SK-MEL-5 (cell line): ENCODE measurements around the gene ARMC2. TPM values are rescaled to one million over a fixed set of nuclear protein-coding genes. Genes with fewer than 3 reads are reported as not detected.
"Not testable (repeated sequence)": the region's sequence is repeated elsewhere in the genome, so short reads cannot be mapped to it uniquely, and the experiment has no call there.

ENCODE experiments used
- DNase-seq: peaks from one replicate; pipeline ENCODE4 v3.0.0-alpha.2; 2016; ENCODE audit warnings: low read depth, low spot score
- in situ Hi-C: cut with HindIII; loops from 2 replicates; pipeline ENCODE4 v1.10.0; 2016; ENCODE audit warnings: low sequenced_read_pairs, high pct_unique_total_duplicates, low pct_unique_long_range_greater_than_20kb
- total RNA-seq: library from RNA; depleted of rRNA; stranded (reverse); fragments of >200 nt; shearing (Covaris generic); gene quantifications from 2 replicates; pipeline ENCODE4 v1.2.3, GENCODE V29; 2014

ARMC2 gene
- total RNA-seq, 1 experiment from 2014 or later = 2.6 TPM

DNA sequence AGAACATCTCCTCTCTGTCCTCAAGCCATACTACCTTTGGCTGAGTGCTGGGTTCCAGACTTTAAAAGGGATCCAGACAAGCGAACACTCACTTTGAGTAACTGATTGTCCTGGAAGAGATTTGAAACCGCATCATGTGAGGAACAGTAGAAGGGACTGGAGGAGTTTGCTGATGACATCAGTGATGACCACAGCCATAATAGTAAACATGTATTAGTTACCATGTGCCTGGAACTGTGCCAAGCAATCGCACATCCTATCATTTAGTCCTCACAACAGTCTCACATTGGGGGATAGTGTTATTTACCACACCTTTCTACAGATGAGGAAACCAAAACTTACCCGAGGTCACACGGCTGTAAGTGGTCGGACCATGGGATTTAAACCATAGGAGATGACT is 39.8 kb downstream of the ARMC2 start:
- DNase-seq = no peak
- in situ Hi-C loops = no loop called here

DNA sequence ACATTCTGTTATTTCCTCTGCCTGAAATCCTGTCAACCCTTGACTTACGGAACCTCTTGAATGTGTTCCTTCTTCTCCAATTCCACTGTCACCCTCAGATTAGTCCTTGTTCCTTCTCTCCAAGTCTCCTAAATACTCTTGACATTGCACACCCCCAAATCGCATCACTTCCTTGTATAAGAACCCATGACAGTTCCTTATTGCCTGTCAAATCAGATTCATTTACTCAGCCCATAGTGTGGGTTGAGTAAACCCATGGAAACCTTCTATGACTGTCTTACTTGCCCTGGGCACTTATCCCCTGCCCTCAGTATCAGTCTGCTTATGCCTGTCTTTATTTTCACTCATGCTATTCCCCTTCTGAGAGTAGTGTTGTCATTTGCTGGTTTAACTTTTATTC is 40.5 kb downstream of the ARMC2 start:
- in situ Hi-C loops = no loop called here
- DNase-seq = no peak

DNA sequence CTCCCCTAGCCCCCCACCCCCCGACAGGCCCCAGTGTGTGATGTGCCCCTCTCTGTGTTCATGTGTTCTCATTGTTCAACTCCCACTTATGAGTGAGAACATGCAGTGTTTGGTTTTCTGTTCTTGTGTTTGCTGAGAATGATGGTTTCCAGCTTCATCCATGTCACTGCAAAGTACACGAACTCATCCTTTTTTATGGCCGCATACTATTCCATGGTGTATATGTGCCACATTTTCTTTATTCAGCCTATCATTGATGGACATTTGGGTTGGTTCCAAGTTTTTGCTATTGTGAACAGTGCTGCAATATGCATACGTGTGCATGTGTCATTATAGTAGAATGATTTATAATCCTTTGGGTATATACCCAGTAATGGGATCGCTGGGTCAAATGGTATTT is 42.7 kb downstream of the ARMC2 start:
- DNase-seq, in situ Hi-C loops: not testable (repeated sequence)

DNA sequence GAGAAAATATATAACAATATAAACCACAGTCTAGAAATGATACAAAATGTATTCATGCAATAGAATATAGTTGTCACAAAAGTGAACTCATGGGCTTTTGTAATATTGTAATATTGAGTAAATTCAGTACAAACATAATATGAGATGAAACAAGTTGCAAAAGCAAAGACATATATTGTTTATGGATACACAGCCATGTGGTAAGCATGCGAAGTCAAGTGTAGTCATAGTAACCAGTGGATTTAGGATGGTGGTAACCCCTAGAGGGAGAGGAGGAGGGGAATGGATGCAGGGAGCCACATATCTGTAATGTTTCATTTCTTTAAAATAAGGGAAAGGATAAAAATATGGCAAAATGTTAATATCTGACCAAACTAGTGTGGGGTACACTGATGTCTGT is 47.3 kb downstream of the ARMC2 start:
- in situ Hi-C loops = no loop called here
- no peak for DNase-seq

GRCh38 chr6:108896111-108896661 is 48.0 kb downstream of the ARMC2 start:
- in situ Hi-C loops = no loop called here
- no peak for DNase-seq

DNA sequence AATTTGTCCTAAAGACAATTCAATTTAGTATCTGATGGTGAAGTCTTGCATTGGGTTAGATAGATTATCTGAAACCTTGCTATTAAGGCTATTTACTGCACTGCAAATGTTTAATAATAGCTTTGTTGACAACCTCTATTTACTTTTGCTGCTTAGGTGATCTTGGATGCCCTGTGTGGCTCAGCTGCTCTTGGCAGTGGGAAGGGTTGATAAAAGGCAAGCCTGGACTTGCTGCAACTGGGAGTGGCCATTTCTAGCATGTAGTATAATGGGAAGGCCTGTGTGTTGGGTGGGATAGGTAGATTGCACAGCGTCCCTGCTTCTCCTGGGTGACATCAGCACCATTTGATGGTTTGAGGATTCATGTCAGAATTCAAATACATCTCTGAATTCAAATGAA is 49.1 kb downstream of the ARMC2 start:
- peak; percentile 17 for DNase-seq
- in situ Hi-C loops = no loop called here

GRCh38 chr6:108902382-108902792 is 54.2 kb downstream of the ARMC2 start:
- in situ Hi-C loops = no loop called here
- DNase-seq = no peak

DNA sequence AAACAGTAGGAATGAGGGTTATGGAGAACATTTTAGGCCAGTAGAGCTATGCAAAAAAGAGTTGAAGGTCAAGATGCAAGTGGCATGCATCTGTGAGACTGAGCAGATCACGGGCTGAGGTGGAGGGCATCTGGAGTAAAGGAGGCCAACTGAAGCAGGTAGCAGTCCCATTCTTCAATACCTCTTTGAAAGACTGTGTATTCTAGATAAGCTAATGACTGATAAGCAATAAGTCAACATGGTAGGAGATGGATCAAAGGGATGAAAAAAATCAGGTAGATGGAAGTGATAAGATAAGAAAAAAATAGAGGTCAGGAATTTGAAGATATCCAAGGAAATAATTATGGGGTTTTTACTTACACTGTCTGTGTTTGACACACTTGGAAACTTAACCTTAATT is 55.6 kb downstream of the ARMC2 start:
- in situ Hi-C loops = no loop called here
- no peak for DNase-seq

DNA sequence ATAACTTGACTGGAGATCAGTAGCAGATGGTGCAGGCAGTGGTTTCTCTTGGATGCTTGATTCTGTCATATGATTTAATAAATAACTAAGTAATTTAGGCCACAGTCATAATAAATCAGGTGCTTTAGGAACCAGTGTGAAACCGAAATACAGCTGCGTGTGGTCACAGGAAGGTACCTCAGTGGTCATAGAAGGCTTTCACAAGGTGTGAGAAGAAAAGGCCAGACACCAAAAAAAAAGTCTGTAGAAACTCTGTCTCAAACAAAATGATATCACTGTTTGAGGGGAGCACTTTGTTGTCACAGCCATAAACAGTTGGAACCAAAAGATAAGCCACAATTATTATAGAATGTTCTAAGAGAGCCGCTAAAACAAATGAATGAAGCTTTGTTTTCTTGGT is 56.5 kb downstream of the ARMC2 start:
- DNase-seq = peak; percentile 61
- in situ Hi-C loops = no loop called here

DNA sequence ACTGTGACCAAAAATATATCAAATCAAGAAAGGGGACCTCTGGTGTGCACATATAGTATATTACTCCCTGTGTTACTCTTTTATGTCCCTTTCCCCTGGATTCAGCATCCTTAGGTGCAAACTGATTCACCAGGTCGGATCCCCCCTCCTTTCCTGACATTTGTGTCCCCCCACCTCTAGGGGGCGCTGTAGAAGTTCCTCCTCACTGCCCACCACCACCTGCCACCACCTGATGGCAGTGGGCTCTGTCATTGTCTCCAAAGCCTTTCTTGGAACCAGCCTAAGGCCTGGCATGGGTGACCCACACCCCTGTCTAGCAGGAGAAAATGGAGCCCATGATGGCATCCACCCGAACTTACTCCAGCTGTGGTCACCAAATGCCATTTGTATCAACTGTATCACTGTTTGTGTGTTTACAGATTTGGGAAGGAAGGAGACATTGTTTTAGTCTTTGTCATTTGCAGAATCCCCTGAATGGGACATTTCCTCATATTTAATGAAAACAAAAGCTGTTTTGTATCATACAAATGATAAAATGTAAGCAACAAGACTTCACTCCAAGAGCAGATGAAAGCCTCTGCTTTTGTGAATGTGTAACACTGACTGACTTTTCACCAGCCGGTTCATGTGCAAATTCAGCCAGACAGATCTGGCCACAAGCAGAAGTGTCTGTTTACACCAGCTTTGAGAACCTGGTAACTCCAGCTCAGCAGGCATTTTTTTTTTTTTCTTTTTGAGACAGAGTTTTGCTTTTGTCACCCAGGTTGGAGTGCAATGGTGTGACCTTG is 66.2 kb downstream of the ARMC2 start:
- in situ Hi-C loops = no loop called here
- DNase-seq = peak; percentile 59

GRCh38 chr6:108915258-108915657 is 67.0 kb downstream of the ARMC2 start:
- DNase-seq = no peak
- in situ Hi-C loops = no loop called here

- in situ Hi-C loops = no loop called here
- no peak for DNase-seq
These were observed 67.9 kb downstream of the ARMC2 start for GRCh38 chr6:108916026-108916686.

- DNase-seq = no peak
- in situ Hi-C loops = no loop called here
These were observed 72.5 kb downstream of the ARMC2 start for GRCh38 chr6:108920751-108921150.

DNA sequence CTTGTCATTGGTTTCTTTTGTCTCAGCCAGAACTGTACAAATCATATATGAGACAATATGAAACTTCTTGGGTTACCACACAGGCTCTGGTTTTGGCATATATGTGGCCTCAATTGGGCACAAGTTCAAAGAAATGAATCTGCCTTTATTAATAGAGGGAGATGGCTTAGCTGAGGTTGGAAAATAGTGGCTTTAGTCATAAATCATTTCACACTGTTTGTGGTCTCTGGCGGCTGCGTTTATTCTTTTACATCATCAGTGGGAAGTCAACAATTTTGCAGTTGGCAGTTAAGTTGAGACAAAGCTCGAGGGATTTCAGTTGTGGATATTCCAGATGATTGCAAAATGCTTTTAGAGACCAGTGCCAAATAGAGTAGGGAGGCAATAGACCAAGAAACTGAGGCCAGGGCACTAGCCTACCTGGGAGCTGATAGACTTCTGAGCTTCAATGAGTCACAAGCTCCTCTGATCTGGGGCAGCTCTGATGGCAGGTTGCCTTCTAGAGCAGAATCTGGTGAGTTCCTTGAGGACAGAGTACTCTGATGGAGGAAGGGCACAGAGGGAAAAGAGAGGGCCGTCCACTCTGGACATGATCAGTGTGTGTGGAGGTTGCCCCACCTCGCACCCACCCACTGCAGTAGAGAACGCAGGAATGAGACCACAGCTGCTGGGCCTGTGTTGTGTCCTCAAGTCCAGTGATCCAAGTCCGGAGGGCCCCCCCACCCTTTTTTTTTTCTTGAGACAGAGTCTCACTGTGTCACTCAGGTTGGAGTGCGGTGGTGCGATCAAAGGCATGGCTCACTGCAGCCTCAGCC is 73.5 kb downstream of the ARMC2 start:
- in situ Hi-C loops = no loop called here
- no peak for DNase-seq

- DNase-seq = no peak
- in situ Hi-C loops = no loop called here
These were observed 74.3 kb downstream of the ARMC2 start for GRCh38 chr6:108922499-108922898.

DNA sequence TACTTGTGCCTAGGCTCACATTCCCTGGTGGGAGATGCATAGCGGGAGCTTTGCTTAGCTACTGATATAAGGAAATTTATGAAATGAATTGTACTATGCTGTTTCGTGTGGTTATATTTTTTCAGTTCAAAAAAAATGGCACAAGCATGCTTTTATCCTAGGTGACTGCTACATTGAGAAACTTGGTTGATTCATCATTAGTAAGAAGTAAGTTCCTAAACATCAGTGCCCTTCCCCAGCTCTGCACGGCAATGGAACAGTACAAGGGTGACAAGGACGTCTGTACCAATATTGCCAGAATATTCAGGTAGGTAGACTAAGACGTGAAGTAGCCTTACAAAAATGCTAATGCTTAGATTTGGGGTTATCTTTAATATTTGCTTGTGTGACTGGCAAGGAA is 79.7 kb downstream of the ARMC2 start:
- in situ Hi-C loops = no loop called here
- no peak for DNase-seq

DNA sequence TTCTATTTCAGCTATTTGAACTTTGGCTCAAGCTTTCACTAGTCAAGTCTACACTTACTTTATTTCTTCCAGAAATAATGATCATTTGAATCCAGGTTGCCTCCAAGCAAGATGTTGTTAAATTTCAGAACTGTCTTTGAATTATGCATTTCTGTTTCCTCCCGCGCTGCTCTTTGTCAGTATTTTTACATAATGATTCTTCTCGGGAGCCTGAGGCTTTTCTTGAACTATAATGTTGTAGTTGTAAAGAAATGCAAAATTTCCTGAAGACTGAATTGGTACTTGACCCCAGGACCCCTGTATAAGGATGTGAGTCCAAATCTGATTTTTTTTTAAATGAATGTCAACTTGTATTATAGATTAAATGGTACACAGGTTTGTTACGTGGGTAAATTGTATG is 80.4 kb downstream of the ARMC2 start:
- in situ Hi-C loops = no loop called here
- no peak for DNase-seq

DNA sequence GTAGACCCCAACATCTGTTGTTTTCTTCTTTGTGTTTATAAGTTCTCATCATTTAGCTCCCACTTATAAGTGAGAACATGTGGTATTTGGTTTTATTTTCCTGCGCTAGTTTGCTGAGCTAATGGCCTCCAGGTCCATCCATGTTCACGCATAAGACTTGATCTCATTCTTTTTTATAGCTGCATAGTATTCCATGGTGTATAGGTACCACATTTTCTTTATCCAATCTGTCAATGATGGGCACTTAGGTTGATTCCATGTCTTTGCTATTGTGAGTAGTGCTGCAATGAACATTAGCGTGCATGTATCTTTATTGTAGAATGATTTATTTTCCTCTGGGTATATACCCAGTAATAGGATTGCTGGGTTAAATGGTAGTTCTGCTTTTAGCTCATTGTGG is 82.9 kb downstream of the ARMC2 start:
- DNase-seq, in situ Hi-C loops: not testable (repeated sequence)
